Spinal cord (tissue), 10 donors: ENCODE data around the gene SNTB2. TPM values are rescaled to one million over a fixed set of nuclear protein-coding genes. Genes with fewer than 3 reads are reported as not detected.

Source experiments
- DNase-seq, 6 donors: peaks; one replicate each; pipeline versions ENCODE4 v3.0.0 to v3.0.0-alpha.2; 2013 to 2015; ENCODE audit warnings: low spot score in 6 of 6, low read depth in 4 of 6
- H3K27ac ChIP-seq: one replicate; pipeline ENCODE4 v1.5.1; 2013; ENCODE audit warnings: low read depth, low read length, control low read depth
- H3K27me3 ChIP-seq: one replicate; pipeline ENCODE4 v1.6.1; 2013; ENCODE audit warnings: low read length; ENCODE audit not compliant: control insufficient read depth, insufficient read depth
- H3K36me3 ChIP-seq: one replicate; pipeline ENCODE4 v1.6.1; 2013; ENCODE audit warnings: low read length; ENCODE audit not compliant: control insufficient read depth, insufficient read depth
- H3K4me1 ChIP-seq: one replicate; pipeline ENCODE4 v1.6.1; 2013; ENCODE audit warnings: low read length; ENCODE audit not compliant: control insufficient read depth, insufficient read depth
- H3K4me3 ChIP-seq: one replicate; pipeline ENCODE4 v1.5.1; 2013; ENCODE audit warnings: low read depth, low read length, control low read depth
- H3K9me3 ChIP-seq: one replicate; pipeline ENCODE4 v1.6.1; 2013; ENCODE audit warnings: low read length; ENCODE audit not compliant: control insufficient read depth, insufficient read depth
- WGBS: methylation state at CpG from one replicate; pipeline ENCODE4 v1.1.5; 2013; ENCODE audit warnings: missing lambda C conversion rate; ENCODE audit not compliant: insufficient coverage; 5-methylcytosine and 5-hydroxymethylcytosine counted together
- polyA plus RNA-seq, 2 donors: library from polyadenylated mRNA; unstranded; fragments of 120-200 nt; gene quantifications; one replicate each; pipeline ENCODE4 v1.2.1, GENCODE V29; 2013; ENCODE audit not compliant: insufficient read length in 2 of 2
- total RNA-seq, 2 donors: library from RNA; depleted of rRNA in 1 of 2; stranded (reverse); fragments of 120-200 nt in 1 of 2; fragments of >200 nt in 1 of 2; gene quantifications; one replicate each; pipeline versions ENCODE4 v1.2.3 to v1.2.4, GENCODE V29; 2013 to 2014
- donor health status: healthy.

Gene SNTB2
- total and polyA plus RNA-seq, 4 donors: 6.6 to 20.8 (median 15.6) TPM

- no peak for DNase-seq
- Histone ChIP-seq H3K4me3 (no peak overlapping the region), H3K36me3 (no peaks in the 10 kb centered on the region), H3K27me3 (no peaks in the 10 kb centered on the region), H3K4me1 (peaks cover 14% of the 10 kb centered on the region), H3K27ac (no peak overlapping the region), H3K9me3 (no peaks in the 10 kb centered on the region)
- 80% methylated on average over 1 of the region's 2 CpGs for WGBS
Measured at GRCh38 chr16:69191136-69191535, 4.2 kb downstream of the SNTB2 start.

GRCh38 chr16:69193855-69194254, 6.9 kb downstream of the SNTB2 start:
- Histone ChIP-seq H3K36me3 (no peaks in the 10 kb centered on the region), H3K27me3 (no peaks in the 10 kb centered on the region), H3K9me3 (no peaks in the 10 kb centered on the region), H3K27ac (no peak overlapping the region), H3K4me1 (peaks cover 5% of the 10 kb centered on the region), H3K4me3 (no peak overlapping the region)
- no peak for DNase-seq

GRCh38 chr16:69194488-69194887, 7.5 kb downstream of the SNTB2 start:
- no peak overlapping the region for H3K4me3 ChIP-seq
- H3K27ac ChIP-seq: no peak overlapping the region
- peaks cover 1% of the 10 kb centered on the region for H3K4me1 ChIP-seq
- no peaks in the 10 kb centered on the region for H3K9me3 ChIP-seq
- no peak for DNase-seq
- H3K36me3 ChIP-seq: no peaks in the 10 kb centered on the region
- H3K27me3 ChIP-seq: no peaks in the 10 kb centered on the region

- no peak for DNase-seq
- 100% methylated on average over 1 of the region's 4 CpGs for WGBS
Measured at GRCh38 chr16:69195369-69196029, 8.5 kb downstream of the SNTB2 start.

GRCh38 chr16:69197573-69197972, 10.6 kb downstream of the SNTB2 start:
- H3K9me3 ChIP-seq: no peaks in the 10 kb centered on the region
- no peaks in the 10 kb centered on the region for H3K36me3 ChIP-seq
- H3K4me1 ChIP-seq: no peaks in the 10 kb centered on the region
- DNase-seq: no peak
- H3K27me3 ChIP-seq: no peaks in the 10 kb centered on the region
- no peak overlapping the region for H3K4me3 ChIP-seq
- no peak overlapping the region for H3K27ac ChIP-seq

More at GRCh38 chr16:69195369-69196029, 8.5 kb downstream of the SNTB2 start:
- no peak overlapping the region for H3K27ac ChIP-seq
- H3K4me1 ChIP-seq: no peaks in the 10 kb centered on the region
- no peak overlapping the region for H3K4me3 ChIP-seq
- no peaks in the 10 kb centered on the region for H3K27me3 ChIP-seq
- no peaks in the 10 kb centered on the region for H3K36me3 ChIP-seq
- H3K9me3 ChIP-seq: no peaks in the 10 kb centered on the region

GRCh38 chr16:69199382-69199781, 12.4 kb downstream of the SNTB2 start:
- no peak overlapping the region for H3K27ac ChIP-seq
- H3K27me3 ChIP-seq: no peaks in the 10 kb centered on the region
- no peaks in the 10 kb centered on the region for H3K9me3 ChIP-seq
- no peak for DNase-seq
- H3K36me3 ChIP-seq: no peaks in the 10 kb centered on the region
- no CpG with 5 or more reads among the region's 7 CpGs for WGBS
- H3K4me1 ChIP-seq: peaks cover 4% of the 10 kb centered on the region
- no peak overlapping the region for H3K4me3 ChIP-seq

GRCh38 chr16:69201291-69201690, 14.3 kb downstream of the SNTB2 start:
- no peaks in the 10 kb centered on the region for H3K36me3 ChIP-seq
- no peak overlapping the region for H3K4me3 ChIP-seq
- peaks cover 4% of the 10 kb centered on the region for H3K4me1 ChIP-seq
- WGBS: no CpG with 5 or more reads among the region's 2 CpGs
- H3K27me3 ChIP-seq: no peaks in the 10 kb centered on the region
- no peaks in the 10 kb centered on the region for H3K9me3 ChIP-seq
- no peak overlapping the region for H3K27ac ChIP-seq
- DNase-seq: no peak

GRCh38 chr16:69201787-69202186, 14.8 kb downstream of the SNTB2 start:
- H3K36me3 ChIP-seq: no peaks in the 10 kb centered on the region
- no peak overlapping the region for H3K4me3 ChIP-seq
- H3K9me3 ChIP-seq: no peaks in the 10 kb centered on the region
- no peak for DNase-seq
- H3K27ac ChIP-seq: no peak overlapping the region
- WGBS: no CpG with 5 or more reads among the region's 2 CpGs
- H3K4me1 ChIP-seq: peaks cover 4% of the 10 kb centered on the region
- no peaks in the 10 kb centered on the region for H3K27me3 ChIP-seq

GRCh38 chr16:69204172-69204571, 17.2 kb downstream of the SNTB2 start:
- H3K27ac ChIP-seq: no peak overlapping the region
- no peaks in the 10 kb centered on the region for H3K36me3 ChIP-seq
- no peaks in the 10 kb centered on the region for H3K9me3 ChIP-seq
- H3K4me1 ChIP-seq: peaks cover 4% of the 10 kb centered on the region
- no peak overlapping the region for H3K4me3 ChIP-seq
- H3K27me3 ChIP-seq: no peaks in the 10 kb centered on the region
- DNase-seq: no peak

GRCh38 chr16:69209735-69210134, 22.8 kb downstream of the SNTB2 start:
- no peaks in the 10 kb centered on the region for H3K9me3 ChIP-seq
- no peaks in the 10 kb centered on the region for H3K27me3 ChIP-seq
- whole genome bisulfite sequencing: 100% methylated on average over 2 of the region's 4 CpGs
- DNase-seq: no peak
- no peak overlapping the region for H3K4me3 ChIP-seq
- H3K27ac ChIP-seq: no peak overlapping the region
- H3K36me3 ChIP-seq: no peaks in the 10 kb centered on the region
- no peaks in the 10 kb centered on the region for H3K4me1 ChIP-seq
